GM12878 (cell line): ENCODE data around the gene DNAJC17. TPM values are rescaled to one million over a fixed set of nuclear protein-coding genes. Genes with fewer than 3 reads are reported as not detected.

Experiments used
- BHLHE40 ChIP-seq, 2 experiments: fragments of 450-650 bp in 1 of 2; IDR thresholded peaks; 2 replicates each; pipeline ENCODE4 v1.6.1; 2011 to 2017; ENCODE audit warnings: low read depth in 2 of 2, borderline replicate concordance in 1 of 2, improper control_type of control experiment in 1 of 2, low read length in 1 of 2, mild to moderate bottlenecking in 1 of 2
- CEBPB ChIP-seq, 2 experiments: fragments of 150-350 bp in 1 of 2; IDR thresholded peaks; 2 replicates each; pipeline ENCODE4 v1.6.1; 2012 to 2014; ENCODE audit warnings: low read depth in 2 of 2, low read length in 2 of 2, borderline replicate concordance in 1 of 2, inconsistent platforms in 1 of 2
- CHD1 ChIP-seq: IDR thresholded peaks from 2 replicates; pipeline ENCODE4 v1.6.1; 2012; ENCODE audit warnings: low read depth, low read length, improper control_type of control experiment
- CHD2 ChIP-seq: IDR thresholded peaks from 2 replicates; pipeline ENCODE4 v1.6.1; 2011; ENCODE audit warnings: low read depth, low read length, improper control_type of control experiment, borderline replicate concordance
- DPF2 ChIP-seq: fragments of 450-650 bp; IDR thresholded peaks from 2 replicates; pipeline ENCODE4 v1.6.1; 2017; ENCODE audit warnings: mild to moderate bottlenecking
- MYC ChIP-seq: IDR thresholded peaks from 2 replicates; pipeline ENCODE4 v1.6.1; 2011; ENCODE audit warnings: mild to moderate bottlenecking, low read length, moderate library complexity, inconsistent platforms; ENCODE audit not compliant: insufficient read depth, insufficient replicate concordance, insufficient read length, severe bottlenecking
- NR2F1 ChIP-seq: fragments of 450-650 bp; conservative IDR thresholded peaks from 2 replicates; pipeline ENCODE4 v1.6.1; 2017; ENCODE audit warnings: mild to moderate bottlenecking
- POLR2AphosphoS2 ChIP-seq: IDR thresholded peaks from 2 replicates; pipeline ENCODE4 v1.6.1; 2011; ENCODE audit warnings: low read depth, mild to moderate bottlenecking, low read length, improper control_type of control experiment, moderate library complexity
- ZNF217 ChIP-seq: fragments of 450-650 bp; IDR thresholded peaks from 2 replicates; pipeline ENCODE4 v1.6.1; 2017; ENCODE audit warnings: antibody characterized with exemption, mild to moderate bottlenecking
- polyA plus RNA-seq, 11 experiments: library from polyadenylated mRNA; depleted of rRNA in 4 of 11; unstranded in 6 of 11; stranded (reverse) in 5 of 11; fragments of >200 nt; fragmentation: Nextera tagmentation in 4 of 11; fragmentation: Illumina TruSeq in 1 of 11; extraction: Ambion mirVana in 4 of 11; extraction: Trizol in 1 of 11; gene quantifications; 1 replicate in 1 of 11; 2 replicates in 10 of 11; pipeline versions ENCODE4 v1.2.1 to v1.2.3, GENCODE V29; 2011 to 2016; ENCODE audit warnings: inconsistent platforms in 2 of 11, missing spikeins in 2 of 11, low read depth in 1 of 11
- total RNA-seq, 4 experiments: library from RNA; depleted of rRNA in 3 of 4; stranded (reverse); fragments of >200 nt in 3 of 4; fragmentation: Illumina TruSeq in 1 of 4; extraction: Trizol in 1 of 4; gene quantifications; 2 replicates each; pipeline versions ENCODE4 v1.2.1 to v1.2.3, GENCODE V29; 2013 to 2021
- TF ChIP-seq, protein P1 (sequence below): fragments of 450-650 bp; formaldehyde crosslinking; IDR thresholded peaks from 2 replicates; pipeline ENCODE4 v1.5.0; 2022; ENCODE audit warnings: mild to moderate bottlenecking, missing genetic modification characterization
- TF ChIP-seq, protein P2 (sequence below): fragments of 450-650 bp; IDR thresholded peaks from 2 replicates; pipeline ENCODE4 v1.6.1; 2018; ENCODE audit warnings: mild to moderate bottlenecking, low read depth, moderate library complexity; ENCODE audit not compliant: partially characterized antibody
- TF ChIP-seq, protein P3 (sequence below): IDR thresholded peaks from 2 replicates; pipeline ENCODE4 v1.6.1; 2011; ENCODE audit warnings: mild to moderate bottlenecking, low read depth, low read length, moderate library complexity; ENCODE audit not compliant: insufficient replicate concordance
- TF ChIP-seq, protein P4 (sequence below): fragments of 450-650 bp; IDR thresholded peaks from 2 replicates; pipeline ENCODE4 v1.6.1; 2016; ENCODE audit warnings: mild to moderate bottlenecking
- TF ChIP-seq, protein P5 (sequence below): IDR thresholded peaks from 2 replicates; pipeline ENCODE4 v1.6.1; 2011; ENCODE audit warnings: low read depth, mild to moderate bottlenecking, low read length, moderate library complexity, borderline replicate concordance; ENCODE audit errors: extremely low read depth
- TF ChIP-seq, protein P6 (sequence below): fragments of 450-650 bp; IDR thresholded peaks from 2 replicates; pipeline ENCODE4 v1.6.1; 2017; ENCODE audit warnings: low read depth, mild to moderate bottlenecking, moderate library complexity

Gene DNAJC17
- total and polyA plus RNA-seq, 10 of the 15 experiments (the other 5 are each of a cell fraction or from before 2014, with no cell fraction given): 6.1 to 62.8 (median 45.4) TPM

DNA sequence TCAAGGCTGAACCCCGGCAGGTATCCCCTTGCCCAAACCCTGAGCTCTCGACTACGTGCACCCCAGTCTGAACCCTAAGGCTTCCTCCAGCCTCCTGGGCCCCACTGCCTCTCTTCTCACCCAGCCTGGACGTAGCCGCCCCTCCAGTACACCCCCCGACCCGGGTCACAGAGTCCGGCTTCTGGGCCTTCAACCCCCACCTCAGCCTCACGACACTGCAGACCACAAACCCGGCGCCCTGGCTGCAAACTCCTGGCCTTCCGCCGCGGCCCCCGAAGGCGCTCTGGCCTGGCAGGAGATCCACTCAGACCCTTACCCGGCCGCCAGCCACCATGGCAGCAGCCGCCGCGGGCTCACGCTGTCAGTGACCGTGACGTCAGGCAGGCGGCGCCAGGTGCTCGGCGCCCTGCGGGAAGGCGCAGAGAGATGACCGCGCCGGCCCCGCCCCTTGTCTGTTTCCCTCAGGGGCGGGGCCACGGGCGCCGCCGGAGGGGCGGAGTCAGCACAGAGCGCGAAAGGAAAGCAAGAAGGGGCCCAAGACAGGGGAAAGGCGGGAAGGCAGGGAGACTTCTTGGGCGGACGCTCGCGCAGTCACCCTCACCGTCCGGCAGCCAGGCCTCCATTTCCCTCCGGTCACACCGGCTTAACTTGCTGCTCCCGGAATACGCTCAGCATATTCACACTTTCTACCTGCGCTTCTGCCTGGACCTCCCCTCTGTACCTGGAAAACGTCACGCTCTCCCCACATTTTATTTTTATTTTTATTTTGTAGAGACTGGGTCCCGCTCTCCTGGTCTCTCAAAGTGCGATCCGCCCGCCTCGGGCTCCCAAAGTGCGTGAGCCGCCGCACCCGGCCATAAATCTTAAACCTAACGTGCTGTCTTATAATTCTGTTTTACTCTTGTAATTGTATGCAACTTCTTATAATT, 52.1 kb downstream of the DNAJC17 start, which contains the start of gene RMDN3 (continued):
- TF ChIP-seq, protein P1, sequence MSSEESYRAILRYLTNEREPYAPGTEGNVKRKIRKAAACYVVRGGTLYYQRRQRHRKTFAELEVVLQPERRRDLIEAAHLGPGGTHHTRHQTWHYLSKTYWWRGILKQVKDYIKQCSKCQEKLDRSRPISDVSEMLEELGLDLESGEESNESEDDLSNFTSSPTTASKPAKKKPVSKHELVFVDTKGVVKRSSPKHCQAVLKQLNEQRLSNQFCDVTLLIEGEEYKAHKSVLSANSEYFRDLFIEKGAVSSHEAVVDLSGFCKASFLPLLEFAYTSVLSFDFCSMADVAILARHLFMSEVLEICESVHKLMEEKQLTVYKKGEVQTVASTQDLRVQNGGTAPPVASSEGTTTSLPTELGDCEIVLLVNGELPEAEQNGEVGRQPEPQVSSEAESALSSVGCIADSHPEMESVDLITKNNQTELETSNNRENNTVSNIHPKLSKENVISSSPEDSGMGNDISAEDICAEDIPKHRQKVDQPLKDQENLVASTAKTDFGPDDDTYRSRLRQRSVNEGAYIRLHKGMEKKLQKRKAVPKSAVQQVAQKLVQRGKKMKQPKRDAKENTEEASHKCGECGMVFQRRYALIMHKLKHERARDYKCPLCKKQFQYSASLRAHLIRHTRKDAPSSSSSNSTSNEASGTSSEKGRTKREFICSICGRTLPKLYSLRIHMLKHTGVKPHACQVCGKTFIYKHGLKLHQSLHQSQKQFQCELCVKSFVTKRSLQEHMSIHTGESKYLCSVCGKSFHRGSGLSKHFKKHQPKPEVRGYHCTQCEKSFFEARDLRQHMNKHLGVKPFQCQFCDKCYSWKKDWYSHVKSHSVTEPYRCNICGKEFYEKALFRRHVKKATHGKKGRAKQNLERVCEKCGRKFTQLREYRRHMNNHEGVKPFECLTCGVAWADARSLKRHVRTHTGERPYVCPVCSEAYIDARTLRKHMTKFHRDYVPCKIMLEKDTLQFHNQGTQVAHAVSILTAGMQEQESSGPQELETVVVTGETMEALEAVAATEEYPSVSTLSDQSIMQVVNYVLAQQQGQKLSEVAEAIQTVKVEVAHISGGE: no peak
- TF ChIP-seq, protein P2, sequence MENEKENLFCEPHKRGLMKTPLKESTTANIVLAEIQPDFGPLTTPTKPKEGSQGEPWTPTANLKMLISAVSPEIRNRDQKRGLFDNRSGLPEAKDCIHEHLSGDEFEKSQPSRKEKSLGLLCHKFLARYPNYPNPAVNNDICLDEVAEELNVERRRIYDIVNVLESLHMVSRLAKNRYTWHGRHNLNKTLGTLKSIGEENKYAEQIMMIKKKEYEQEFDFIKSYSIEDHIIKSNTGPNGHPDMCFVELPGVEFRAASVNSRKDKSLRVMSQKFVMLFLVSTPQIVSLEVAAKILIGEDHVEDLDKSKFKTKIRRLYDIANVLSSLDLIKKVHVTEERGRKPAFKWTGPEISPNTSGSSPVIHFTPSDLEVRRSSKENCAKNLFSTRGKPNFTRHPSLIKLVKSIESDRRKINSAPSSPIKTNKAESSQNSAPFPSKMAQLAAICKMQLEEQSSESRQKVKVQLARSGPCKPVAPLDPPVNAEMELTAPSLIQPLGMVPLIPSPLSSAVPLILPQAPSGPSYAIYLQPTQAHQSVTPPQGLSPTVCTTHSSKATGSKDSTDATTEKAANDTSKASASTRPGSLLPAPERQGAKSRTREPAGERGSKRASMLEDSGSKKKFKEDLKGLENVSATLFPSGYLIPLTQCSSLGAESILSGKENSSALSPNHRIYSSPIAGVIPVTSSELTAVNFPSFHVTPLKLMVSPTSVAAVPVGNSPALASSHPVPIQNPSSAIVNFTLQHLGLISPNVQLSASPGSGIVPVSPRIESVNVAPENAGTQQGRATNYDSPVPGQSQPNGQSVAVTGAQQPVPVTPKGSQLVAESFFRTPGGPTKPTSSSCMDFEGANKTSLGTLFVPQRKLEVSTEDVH: peak; percentile 76
- TF ChIP-seq, protein P3, sequence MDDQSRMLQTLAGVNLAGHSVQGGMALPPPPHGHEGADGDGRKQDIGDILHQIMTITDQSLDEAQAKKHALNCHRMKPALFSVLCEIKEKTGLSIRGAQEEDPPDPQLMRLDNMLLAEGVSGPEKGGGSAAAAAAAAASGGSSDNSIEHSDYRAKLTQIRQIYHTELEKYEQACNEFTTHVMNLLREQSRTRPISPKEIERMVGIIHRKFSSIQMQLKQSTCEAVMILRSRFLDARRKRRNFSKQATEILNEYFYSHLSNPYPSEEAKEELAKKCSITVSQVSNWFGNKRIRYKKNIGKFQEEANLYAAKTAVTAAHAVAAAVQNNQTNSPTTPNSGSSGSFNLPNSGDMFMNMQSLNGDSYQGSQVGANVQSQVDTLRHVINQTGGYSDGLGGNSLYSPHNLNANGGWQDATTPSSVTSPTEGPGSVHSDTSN: peak; percentile 3
- TF ChIP-seq MYC (no peak), DPF2 (no peak), CHD2 (no peak), CEBPB (IDR thresholded peaks at IDR 0.05; ENCODE audit: borderline replicate concordance in 1 of 2, low read depth in 2 of 2, low read length in 2 of 2) (no peak), BHLHE40 (IDR thresholded peaks at IDR 0.05; ENCODE audit: borderline replicate concordance in 1 of 2, low read depth in 2 of 2, low read length in 1 of 2) (peak; percentile 18 to 78; a peak in 2 of 4 replicates), ZNF217 (no peak), POLR2AphosphoS2 (no peak; the same call in 1 of the 2 replicates), NR2F1 (peak; percentile 31; the same call in 1 of the 2 replicates), CHD1 (no peak)
- TF ChIP-seq, protein P4, sequence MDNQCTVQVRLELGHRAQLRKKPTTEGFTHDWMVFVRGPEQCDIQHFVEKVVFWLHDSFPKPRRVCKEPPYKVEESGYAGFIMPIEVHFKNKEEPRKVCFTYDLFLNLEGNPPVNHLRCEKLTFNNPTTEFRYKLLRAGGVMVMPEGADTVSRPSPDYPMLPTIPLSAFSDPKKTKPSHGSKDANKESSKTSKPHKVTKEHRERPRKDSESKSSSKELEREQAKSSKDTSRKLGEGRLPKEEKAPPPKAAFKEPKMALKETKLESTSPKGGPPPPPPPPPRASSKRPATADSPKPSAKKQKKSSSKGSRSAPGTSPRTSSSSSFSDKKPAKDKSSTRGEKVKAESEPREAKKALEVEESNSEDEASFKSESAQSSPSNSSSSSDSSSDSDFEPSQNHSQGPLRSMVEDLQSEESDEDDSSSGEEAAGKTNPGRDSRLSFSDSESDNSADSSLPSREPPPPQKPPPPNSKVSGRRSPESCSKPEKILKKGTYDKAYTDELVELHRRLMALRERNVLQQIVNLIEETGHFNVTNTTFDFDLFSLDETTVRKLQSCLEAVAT: peak; percentile 39; the same call in 1 of the 2 replicates
- TF ChIP-seq, protein P5, sequence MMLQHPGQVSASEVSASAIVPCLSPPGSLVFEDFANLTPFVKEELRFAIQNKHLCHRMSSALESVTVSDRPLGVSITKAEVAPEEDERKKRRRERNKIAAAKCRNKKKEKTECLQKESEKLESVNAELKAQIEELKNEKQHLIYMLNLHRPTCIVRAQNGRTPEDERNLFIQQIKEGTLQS: peak; percentile 94
- TF ChIP-seq, protein P6, sequence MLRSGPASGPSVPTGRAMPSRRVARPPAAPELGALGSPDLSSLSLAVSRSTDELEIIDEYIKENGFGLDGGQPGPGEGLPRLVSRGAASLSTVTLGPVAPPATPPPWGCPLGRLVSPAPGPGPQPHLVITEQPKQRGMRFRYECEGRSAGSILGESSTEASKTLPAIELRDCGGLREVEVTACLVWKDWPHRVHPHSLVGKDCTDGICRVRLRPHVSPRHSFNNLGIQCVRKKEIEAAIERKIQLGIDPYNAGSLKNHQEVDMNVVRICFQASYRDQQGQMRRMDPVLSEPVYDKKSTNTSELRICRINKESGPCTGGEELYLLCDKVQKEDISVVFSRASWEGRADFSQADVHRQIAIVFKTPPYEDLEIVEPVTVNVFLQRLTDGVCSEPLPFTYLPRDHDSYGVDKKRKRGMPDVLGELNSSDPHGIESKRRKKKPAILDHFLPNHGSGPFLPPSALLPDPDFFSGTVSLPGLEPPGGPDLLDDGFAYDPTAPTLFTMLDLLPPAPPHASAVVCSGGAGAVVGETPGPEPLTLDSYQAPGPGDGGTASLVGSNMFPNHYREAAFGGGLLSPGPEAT: peak; percentile 83
